GM12801 (cell line): ENCODE measurements around the gene ARHGAP24.

ENCODE experiments used
- TF ChIP-seq, protein P1 (sequence below): IDR thresholded peaks from one replicate; pipeline ENCODE4 v1.5.1; 2011; ENCODE audit warnings: control low read depth; ENCODE audit not compliant: insufficient read length; ENCODE audit errors: extremely low read depth

Gene ARHGAP24

DNA sequence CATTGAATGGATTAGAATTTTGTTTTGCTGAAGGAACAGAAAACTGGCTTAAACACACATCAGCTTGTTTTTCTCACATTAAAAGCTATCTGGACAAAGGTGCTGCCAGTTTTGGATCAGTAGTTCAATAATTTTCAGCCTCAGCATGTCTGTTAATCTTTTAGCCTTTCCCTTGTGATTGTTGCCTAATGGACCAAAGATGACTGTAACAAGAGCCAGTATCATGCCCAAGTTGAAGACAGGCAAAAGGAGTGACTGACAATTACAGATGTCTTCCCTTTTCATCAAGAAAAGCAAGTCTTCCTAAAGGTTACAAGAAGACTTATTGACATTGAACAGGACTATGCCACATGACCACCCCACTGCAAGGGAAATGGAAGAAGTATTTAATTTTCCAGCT, 465.2 kb downstream of the ARHGAP24 start:
- TF ChIP-seq, protein P1, sequence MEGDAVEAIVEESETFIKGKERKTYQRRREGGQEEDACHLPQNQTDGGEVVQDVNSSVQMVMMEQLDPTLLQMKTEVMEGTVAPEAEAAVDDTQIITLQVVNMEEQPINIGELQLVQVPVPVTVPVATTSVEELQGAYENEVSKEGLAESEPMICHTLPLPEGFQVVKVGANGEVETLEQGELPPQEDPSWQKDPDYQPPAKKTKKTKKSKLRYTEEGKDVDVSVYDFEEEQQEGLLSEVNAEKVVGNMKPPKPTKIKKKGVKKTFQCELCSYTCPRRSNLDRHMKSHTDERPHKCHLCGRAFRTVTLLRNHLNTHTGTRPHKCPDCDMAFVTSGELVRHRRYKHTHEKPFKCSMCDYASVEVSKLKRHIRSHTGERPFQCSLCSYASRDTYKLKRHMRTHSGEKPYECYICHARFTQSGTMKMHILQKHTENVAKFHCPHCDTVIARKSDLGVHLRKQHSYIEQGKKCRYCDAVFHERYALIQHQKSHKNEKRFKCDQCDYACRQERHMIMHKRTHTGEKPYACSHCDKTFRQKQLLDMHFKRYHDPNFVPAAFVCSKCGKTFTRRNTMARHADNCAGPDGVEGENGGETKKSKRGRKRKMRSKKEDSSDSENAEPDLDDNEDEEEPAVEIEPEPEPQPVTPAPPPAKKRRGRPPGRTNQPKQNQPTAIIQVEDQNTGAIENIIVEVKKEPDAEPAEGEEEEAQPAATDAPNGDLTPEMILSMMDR = no peak

DNA sequence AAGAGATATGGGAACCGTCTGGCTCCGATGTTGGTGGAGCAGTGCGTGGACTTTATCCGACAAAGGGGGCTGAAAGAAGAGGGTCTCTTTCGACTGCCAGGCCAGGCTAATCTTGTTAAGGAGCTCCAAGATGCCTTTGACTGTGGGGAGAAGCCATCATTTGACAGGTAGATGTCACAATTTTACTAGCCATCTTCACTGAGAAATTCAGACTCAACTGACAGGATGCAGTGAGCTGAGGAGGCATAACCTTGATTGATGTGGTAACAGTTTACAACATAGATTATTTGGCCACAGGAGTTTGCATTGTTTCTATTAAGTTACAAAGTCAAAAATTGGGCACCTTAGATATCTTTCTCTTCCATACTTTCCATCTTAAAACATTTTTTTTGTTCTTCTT, 467.2 kb downstream of the ARHGAP24 start:
- TF ChIP-seq, protein P1 = no peak

- TF ChIP-seq, protein P1 = no peak
Observed at GRCh38 chr4:85946821-85947220, 471.9 kb downstream of the ARHGAP24 start.

DNA sequence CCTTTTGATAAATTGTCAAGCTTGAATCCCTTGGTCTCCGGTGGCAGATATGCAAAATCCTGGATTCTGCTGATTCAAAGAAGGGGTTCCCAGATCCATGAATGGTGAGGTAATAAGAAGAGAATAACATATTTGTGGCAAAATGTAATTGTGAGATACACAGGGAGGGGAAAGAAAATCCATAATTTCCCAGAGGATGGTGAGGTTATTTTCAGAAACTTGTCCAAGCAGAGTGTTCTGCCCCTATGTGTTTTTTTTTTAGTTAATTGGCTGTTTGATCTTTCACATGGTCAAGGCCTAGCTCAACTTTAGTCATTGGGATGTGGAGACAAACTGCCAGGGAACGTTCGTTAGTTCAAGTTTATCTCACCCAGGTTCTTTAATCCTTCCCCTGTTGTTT, 476.1 kb downstream of the ARHGAP24 start:
- TF ChIP-seq, protein P1 = no peak

DNA sequence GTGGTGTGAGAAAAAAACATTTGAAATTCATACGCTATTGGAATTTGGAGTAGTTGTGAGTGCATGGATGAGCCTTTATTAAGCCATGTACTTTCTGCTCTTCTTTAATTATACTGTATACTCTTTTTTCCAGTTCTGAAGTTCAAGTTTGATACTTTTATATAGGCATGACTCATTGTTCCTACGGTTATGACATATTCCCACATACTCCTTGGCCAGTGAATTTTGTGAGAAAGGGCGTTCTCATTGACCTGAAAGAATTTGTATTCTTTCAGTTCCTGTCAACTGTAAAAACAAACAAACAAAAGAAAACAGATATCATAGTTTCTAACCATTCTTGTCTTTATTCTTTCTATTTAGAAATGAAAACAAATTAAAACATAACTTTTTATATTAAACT, 477.6 kb downstream of the ARHGAP24 start:
- TF ChIP-seq, protein P1 = no peak

DNA sequence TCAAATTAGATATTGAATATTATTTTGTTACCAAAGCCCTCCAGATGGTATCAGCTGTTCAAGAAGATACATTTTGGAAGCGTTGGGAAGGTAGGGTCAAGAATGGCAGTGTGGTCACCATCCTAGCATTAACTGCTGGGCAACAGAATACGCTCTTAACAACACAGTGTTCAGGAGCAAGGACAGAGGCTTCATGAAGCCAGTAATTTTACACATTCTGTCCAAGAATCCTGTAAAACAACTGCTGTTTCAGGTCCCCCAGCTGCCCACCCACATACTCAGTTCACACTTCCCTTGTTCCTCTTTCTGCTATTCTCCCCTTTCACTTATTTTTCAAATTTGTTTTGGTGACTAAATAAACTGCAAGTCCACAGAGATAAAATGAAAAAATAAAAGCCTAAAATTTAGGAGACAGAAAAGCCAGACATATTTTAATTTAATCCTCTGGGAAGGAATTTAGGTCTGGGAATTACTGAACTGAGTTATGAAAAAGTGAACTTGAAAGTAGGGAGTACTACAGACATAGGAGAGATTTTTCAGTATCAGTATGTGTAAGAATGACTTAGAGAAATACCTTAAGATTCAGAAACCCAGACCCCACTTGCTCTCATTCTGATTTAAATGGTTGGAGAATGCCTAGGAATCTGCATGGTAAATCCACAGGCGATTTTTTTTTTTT, 478.2 kb downstream of the ARHGAP24 start:
- TF ChIP-seq, protein P1 = no peak

- TF ChIP-seq, protein P1 = no peak
Observed at GRCh38 chr4:85953651-85954018, 478.7 kb downstream of the ARHGAP24 start.
